KBM-7 (cell line): ENCODE measurements around the gene AP3B2.
A peak's percentile ranks its signal among the peaks of the same experiment; 100 is the strongest.
"Not testable (repeated sequence)": the region's sequence is repeated elsewhere in the genome, so short reads cannot be mapped to it uniquely, and the experiment has no call there.

Experiments used
- DNase-seq: peaks from one replicate; pipeline ENCODE4 v3.0.0-alpha.2; 2015
- in situ Hi-C: fragments of 300-500 bp; cut with MboI; formaldehyde crosslinking; loops from 2 replicates; pipeline ENCODE4 v1.14.3; 2020; ENCODE audit warnings: low sequenced_read_pairs, low pct_unique_long_range_greater_than_20kb, mixed read lengths

Gene AP3B2

GRCh38 chr15:82653483-82654168, 56.0 kb downstream of the AP3B2 start:
- in situ Hi-C loops = no loop called here
- no peak for DNase-seq

- in situ Hi-C loops = no loop called here
- DNase-seq = no peak
Observed at GRCh38 chr15:82651708-82652107, 58.0 kb downstream of the AP3B2 start.

GRCh38 chr15:82650046-82650670, 59.5 kb downstream of the AP3B2 start:
- no peak for DNase-seq
- in situ Hi-C loops = no loop called here

- in situ Hi-C loops = no loop called here
- DNase-seq = no peak
Observed at GRCh38 chr15:82649226-82649999, 60.3 kb downstream of the AP3B2 start.

- DNase-seq = no peak
- in situ Hi-C loops = no loop called here
Observed at GRCh38 chr15:82648257-82649103, 61.2 kb downstream of the AP3B2 start.

GRCh38 chr15:82647835-82648256, 61.8 kb downstream of the AP3B2 start:
- peak; percentile 16 for DNase-seq
- in situ Hi-C loops = no loop called here

GRCh38 chr15:82647045-82647834, 62.4 kb downstream of the AP3B2 start, which contains the start of gene CPEB1:
Gene CPEB1, minus strand, starts transcription at chr15:82647363. Its CDS starts 18,904 bp downstream, at chr15:82628459.
- in situ Hi-C loops = no loop called here

GRCh38 chr15:82646250-82647044, 63.2 kb downstream of the AP3B2 start:
- in situ Hi-C loops = no loop called here
- DNase-seq = no peak

More at GRCh38 chr15:82647045-82647834, 62.4 kb downstream of the AP3B2 start, which contains the start of gene CPEB1:
- peak; percentile 18 for DNase-seq

GRCh38 chr15:82644967-82645852, 64.5 kb downstream of the AP3B2 start:
- in situ Hi-C loops, DNase-seq: not testable (repeated sequence)

GRCh38 chr15:82643992-82644391, 65.7 kb downstream of the AP3B2 start:
- DNase-seq = no peak

GRCh38 chr15:82642656-82643055, 67.0 kb downstream of the AP3B2 start:
- DNase-seq = no peak
- in situ Hi-C loops = no loop called here

More at GRCh38 chr15:82643992-82644391, 65.7 kb downstream of the AP3B2 start:
- in situ Hi-C loops = no loop called here

GRCh38 chr15:82641129-82641798, 68.4 kb downstream of the AP3B2 start:
- in situ Hi-C loops = no loop called here
- DNase-seq = no peak

- in situ Hi-C loops = no loop called here
- DNase-seq = peak; percentile 59
Observed at GRCh38 chr15:82640672-82641071, 69.0 kb downstream of the AP3B2 start.

GRCh38 chr15:82635798-82636197, 73.9 kb downstream of the AP3B2 start:
- no peak for DNase-seq

GRCh38 chr15:82630033-82630432, 79.6 kb downstream of the AP3B2 start:
- in situ Hi-C loops = no loop called here
- no peak for DNase-seq

More at GRCh38 chr15:82635798-82636197, 73.9 kb downstream of the AP3B2 start:
- in situ Hi-C loops = no loop called here

GRCh38 chr15:82625136-82625535, 84.5 kb downstream of the AP3B2 start:
- in situ Hi-C loops = no loop called here
- DNase-seq = no peak
